Measurements from ENCODE around the gene FBXL19. TPM values are rescaled to one million over a fixed set of nuclear protein-coding genes. Genes with fewer than 3 reads are reported as not detected.
A peak's percentile ranks its signal among the peaks of the same experiment; 100 is the strongest.

The FBXL19 gene
- total and polyA plus RNA-seq, 2 of the 13 experiments (the other 11 are each of a cell fraction or from before 2014, with no cell fraction given): 6.0 to 13.7 TPM

- CTCF ChIA-PET (ENCODE audit: low intra/inter-chr PET ratio, low total read pairs): interaction anchor here (0.8 to 2.8 kb wide), 4 partner anchors 19 to 117 kb away, joined by 3 to 19 read pairs (median 3); no protein-coding TSS in a partner anchor
- BruUV-seq (replicated peaks): TSS peak; percentile 47
- in situ Hi-C loops (cut with HindIII; ENCODE audit: extremely low pct_ligation_motif_present, low pct_unique_long_range_greater_than_20kb): loop anchor here (5.0 kb wide), 1 partner anchor 80 kb away; no protein-coding TSS in a partner anchor
- intact Hi-C loops (cut with micrococcal nuclease; ENCODE audit: unreplicated experiment): loop anchor here (1.0 to 10.0 kb wide), 3 partner anchors 26 to 227 kb away; partner anchors contain the start of gene SRCAP
- Histone ChIP-seq H3K27ac (ENCODE audit: extremely low read length, insufficient read depth, low read length) (peak overlapping the region; percentile 70), H3K4me2 (ENCODE audit: low read depth, low read length) (peak overlapping the region; percentile 97), H3K9ac (ENCODE audit: insufficient read depth, low read depth, low read length) (peak overlapping the region; percentile 75), H4K20me1 (ENCODE audit: insufficient read depth, low read length) (no peaks in the 10 kb centered on the region; the same call in 1 of the 2 replicates), H3K4me1 (ENCODE audit: insufficient read depth, low read length) (peaks cover 19% of the 10 kb centered on the region), H3K27me3 (ENCODE audit: control insufficient read depth in 1 of 2, insufficient read depth in 2 of 2, low read length in 2 of 2) (no peaks in the 10 kb centered on the region; a peak in 1 of 5 replicates), H3K36me3 (replicated peaks in 1 of 2; ENCODE audit: control insufficient read depth in 1 of 2, insufficient read depth in 2 of 2, low read length in 2 of 2) (peaks cover 0 to 5% of the 10 kb centered on the region in 2 experiments; a peak in 1 of 5 replicates), H3K9me3 (ENCODE audit: low read length) (no peaks in the 10 kb centered on the region), H3K79me2 (ENCODE audit: insufficient read depth, low read length) (no peaks in the 10 kb centered on the region), H2AFZ (ENCODE audit: low read length) (no peak overlapping the region), H3K4me3 (replicated peaks in 1 of 3; ENCODE audit: insufficient read depth in 1 of 3, low read depth in 2 of 3, low read length in 3 of 3) (peak overlapping the region; percentile 64 to 82 (median 67))
- FAIRE-seq: peak; percentile 93
- 1% methylated on average over 31 of the region's 37 CpGs for WGBS (ENCODE audit: low lambda C conversion rate)
- peak; percentile 90 for DNase-seq (ENCODE audit: low spot score)
- peak; percentile 47 for ATAC-seq
- POLR2A ChIA-PET: interaction anchor here (0.7 to 1.0 kb wide), 2 partner anchors 77 to 116 kb away, joined by 3 to 4 read pairs; no protein-coding TSS in a partner anchor
- TF ChIP-seq HIVEP1 (CRISPR knock-in tag; IDR thresholded peaks at IDR 0.05) (peak; percentile 35; the same call in 1 of the 2 replicates), ZNF558 (CRISPR knock-in tag; IDR thresholded peaks at IDR 0.05; ENCODE audit: borderline replicate concordance) (no peak), ARID5B (CRISPR knock-in tag; IDR thresholded peaks at IDR 0.05) (0 out of 2 replicates have a peak, but pooled peaks have one; percentile 35), KLF9 (CRISPR knock-in tag; IDR thresholded peaks at IDR 0.05; ENCODE audit: low read depth) (peak; percentile 66; the same call in 1 of the 2 replicates), ZFP36L2 (CRISPR knock-in tag; IDR thresholded peaks at IDR 0.05) (no peak), IRF1 (CRISPR knock-in tag; IDR thresholded peaks at IDR 0.05; ENCODE audit: low read depth) (no peak), IKZF4 (CRISPR knock-in tag; IDR thresholded peaks at IDR 0.05; ENCODE audit: borderline replicate concordance, low read depth, not compliant biosample characterization) (peak; percentile 48), AKAP8 (CRISPR knock-in tag; IDR thresholded peaks at IDR 0.05) (no peak), NR3C1 (CRISPR knock-in tag; IDR thresholded peaks at IDR 0.05) (no peak), ZNF770 (CRISPR knock-in tag; IDR thresholded peaks at IDR 0.05) (0 out of 2 replicates have a peak, but pooled peaks have one; percentile 39), PLRG1 (conservative IDR thresholded peaks at IDR 0.05) (no peak), ZNF598 (CRISPR knock-in tag; IDR thresholded peaks at IDR 0.05; ENCODE audit: borderline replicate concordance) (no peak), IKZF1 (IDR thresholded peaks at IDR 0.05) (no peak)
- TF ChIP-seq, protein P1, sequence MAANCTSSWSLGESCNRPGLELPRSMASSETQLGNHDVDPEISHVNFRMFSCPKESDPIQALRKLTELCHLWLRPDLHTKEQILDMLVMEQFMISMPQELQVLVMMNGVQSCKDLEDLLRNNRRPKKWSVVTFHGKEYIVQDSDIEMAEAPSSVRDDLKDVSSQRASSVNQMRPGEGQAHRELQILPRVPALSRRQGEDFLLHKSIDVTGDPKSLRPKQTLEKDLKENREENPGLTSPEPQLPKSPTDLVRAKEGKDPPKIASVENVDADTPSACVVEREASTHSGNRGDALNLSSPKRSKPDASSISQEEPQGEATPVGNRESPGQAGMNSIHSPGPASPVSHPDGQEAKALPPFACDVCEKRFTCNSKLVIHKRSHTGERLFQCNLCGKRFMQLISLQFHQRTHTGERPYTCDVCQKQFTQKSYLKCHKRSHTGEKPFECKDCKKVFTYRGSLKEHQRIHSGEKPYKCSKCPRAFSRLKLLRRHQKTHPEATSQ (CRISPR knock-in tag; IDR thresholded peaks at IDR 0.05; ENCODE audit: borderline replicate concordance): peak; percentile 58; the same call in 1 of the 2 replicates
Observed at GRCh38 chr16:30921748-30922419, 1.5 kb upstream of the FBXL19 start.

Measured in HepG2 (cell line).